GM10248 (cell line): ENCODE measurements around the gene FLG2.

Source experiments
- CTCF ChIA-PET: fragments of 300-600 bp; sonication (Branson Sonifier 250); formaldehyde crosslinking; extraction: SDS; loops from one replicate; lab custom pipeline; 2021; ENCODE audit warnings: antibody characterized with exemption; lab: Yijun Ruan, JAX
- POLR2A ChIA-PET: fragments of 350-650 bp; sonication (Branson Sonifier 250); formaldehyde crosslinking; extraction: SDS; loops from one replicate; lab custom pipeline; 2020; ENCODE audit warnings: antibody characterized with exemption; lab: Yijun Ruan, JAX
- DNase-seq: peaks from one replicate; pipeline ENCODE4 v3.0.0; 2012; ENCODE audit errors: extremely low spot score
- CTCF ChIP-seq: IDR thresholded peaks from 2 replicates; pipeline ENCODE4 v1.5.1; 2012; ENCODE audit warnings: mild to moderate bottlenecking, low read depth; ENCODE audit errors: extremely low read depth, missing control alignments, control extremely low read depth

The FLG2 gene

GRCh38 chr1:152359906-152360305 lies at the start of gene FLG2:
TSS of gene FLG2 (minus strand) at chr1:152360006. CDS start at chr1:152358884, 1,122 bp downstream.
- TF ChIP-seq CTCF: no peak
- no peak for DNase-seq
- CTCF ChIA-PET: interaction anchor here (1.4 kb wide), 1 partner anchor 12 kb away, joined by 5 read pairs; no protein-coding TSS in a partner anchor
- POLR2A ChIA-PET: no interaction called here

DNA sequence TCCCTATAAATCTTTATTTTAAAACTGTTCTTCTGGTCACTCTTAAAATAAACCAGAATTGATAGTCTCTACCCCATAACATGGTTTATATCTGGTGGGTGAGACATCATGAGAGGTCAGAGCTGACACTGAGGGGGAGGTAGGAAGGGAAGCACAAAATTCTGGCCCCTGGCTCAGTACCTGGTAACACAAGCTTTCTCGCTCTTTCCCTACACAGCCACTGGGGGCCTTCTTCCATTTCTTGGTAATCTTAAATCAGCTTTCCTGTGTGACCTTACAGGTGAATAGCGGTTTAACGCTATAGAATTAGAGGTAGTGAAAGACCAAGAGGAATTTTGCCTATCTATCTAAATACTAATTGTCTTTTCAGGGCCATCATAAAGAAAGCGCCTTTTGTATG lies 48.9 kb upstream of the FLG2 start:
- DNase-seq: no peak
- ChIA-PET POLR2A (no interaction called here), CTCF (interaction anchor here (1.3 kb wide), 1 partner anchor 10 kb away, joined by 3 read pairs; no protein-coding TSS in a partner anchor)
- no peak for TF ChIP-seq CTCF

GRCh38 chr1:152398812-152399698 lies 39.2 kb upstream of the FLG2 start:
- ChIA-PET CTCF (interaction anchor here (0.7 to 2.4 kb wide), 7 partner anchors 9 to 60 kb away, joined by 3 to 24 read pairs (median 3); no protein-coding TSS in a partner anchor), POLR2A (no interaction called here)
- peak; percentile 23 for DNase-seq
- peak; percentile 0 for TF ChIP-seq CTCF

DNA sequence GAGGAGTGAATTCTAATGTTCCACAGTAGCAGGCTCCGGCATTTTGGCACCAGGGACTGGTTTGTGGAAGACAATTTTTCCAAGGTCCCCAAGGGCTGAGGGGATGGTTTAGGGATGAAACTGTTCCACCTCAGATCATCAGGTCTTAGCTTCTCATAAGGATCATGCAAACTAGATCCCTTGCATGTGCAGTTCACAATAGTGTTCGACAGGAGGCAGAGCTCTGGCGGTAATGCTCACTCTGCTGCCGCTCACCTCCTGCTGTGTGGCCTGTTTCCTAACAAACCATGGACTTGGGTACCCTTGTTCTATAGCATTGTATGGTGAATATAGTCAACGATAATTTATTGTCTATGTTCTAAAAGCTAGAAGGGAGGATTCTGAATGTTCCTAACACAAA lies 37.7 kb upstream of the FLG2 start:
- POLR2A ChIA-PET: no interaction called here
- CTCF ChIA-PET: interaction anchor here (0.8 to 2.4 kb wide), 4 partner anchors 10 to 61 kb away, joined by 3 to 11 read pairs (median 4); partner anchors contain the start of gene CRNN
- no peak for DNase-seq
- TF ChIP-seq CTCF: no peak

- POLR2A ChIA-PET: no interaction called here
- CTCF ChIA-PET: no interaction called here
- no peak for TF ChIP-seq CTCF
- DNase-seq: no peak
Observed at GRCh38 chr1:152394151-152394550, 34.3 kb upstream of the FLG2 start.

GRCh38 chr1:152392909-152393308 lies 33.1 kb upstream of the FLG2 start:
- DNase-seq: no peak
- POLR2A ChIA-PET: no interaction called here
- no peak for TF ChIP-seq CTCF
- CTCF ChIA-PET: no interaction called here
